ENCODE results near the gene GABRB2.

- TF ChIP-seq, protein P1, sequence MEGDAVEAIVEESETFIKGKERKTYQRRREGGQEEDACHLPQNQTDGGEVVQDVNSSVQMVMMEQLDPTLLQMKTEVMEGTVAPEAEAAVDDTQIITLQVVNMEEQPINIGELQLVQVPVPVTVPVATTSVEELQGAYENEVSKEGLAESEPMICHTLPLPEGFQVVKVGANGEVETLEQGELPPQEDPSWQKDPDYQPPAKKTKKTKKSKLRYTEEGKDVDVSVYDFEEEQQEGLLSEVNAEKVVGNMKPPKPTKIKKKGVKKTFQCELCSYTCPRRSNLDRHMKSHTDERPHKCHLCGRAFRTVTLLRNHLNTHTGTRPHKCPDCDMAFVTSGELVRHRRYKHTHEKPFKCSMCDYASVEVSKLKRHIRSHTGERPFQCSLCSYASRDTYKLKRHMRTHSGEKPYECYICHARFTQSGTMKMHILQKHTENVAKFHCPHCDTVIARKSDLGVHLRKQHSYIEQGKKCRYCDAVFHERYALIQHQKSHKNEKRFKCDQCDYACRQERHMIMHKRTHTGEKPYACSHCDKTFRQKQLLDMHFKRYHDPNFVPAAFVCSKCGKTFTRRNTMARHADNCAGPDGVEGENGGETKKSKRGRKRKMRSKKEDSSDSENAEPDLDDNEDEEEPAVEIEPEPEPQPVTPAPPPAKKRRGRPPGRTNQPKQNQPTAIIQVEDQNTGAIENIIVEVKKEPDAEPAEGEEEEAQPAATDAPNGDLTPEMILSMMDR (IDR thresholded peaks at IDR 0.05), result no peak
- TF ChIP-seq POLR2A (IDR thresholded peaks at IDR 0.05), result no peak
These were observed 133.7 kb downstream of the GABRB2 start for GRCh38 chr5:161412792-161413191.

Data from uterus (tissue), 2 donors.